CD4-positive, alpha-beta T cell treated with Interferon alpha-2 for 1 hour (primary cell): ENCODE data around the gene LYRM1.
"Not testable (repeated sequence)": the region's sequence is repeated elsewhere in the genome, so short reads cannot be mapped to it uniquely, and the experiment has no call there.

Source experiments
- DNase-seq, 2 donors: peaks; one replicate each; pipeline ENCODE4 v3.0.0-alpha.2; 2020 to 2022

Gene LYRM1

GRCh38 chr16:20940871-20941635 is 40.5 kb downstream of the LYRM1 start:
- no peak for DNase-seq

- DNase-seq, result no peak
Measured at GRCh38 chr16:20941636-20941926, 41.0 kb downstream of the LYRM1 start.

GRCh38 chr16:20942256-20942655 is 41.7 kb downstream of the LYRM1 start:
- no peak for DNase-seq

GRCh38 chr16:20944861-20945574 is 44.4 kb downstream of the LYRM1 start:
- peak; percentile 53 to 59 for DNase-seq

GRCh38 chr16:20945575-20945875 is 45.0 kb downstream of the LYRM1 start:
- not testable (repeated sequence) for DNase-seq

- DNase-seq, result no peak
Measured at GRCh38 chr16:20946015-20946629, 45.6 kb downstream of the LYRM1 start.

- no peak for DNase-seq
Measured at GRCh38 chr16:20948444-20948843, 47.9 kb downstream of the LYRM1 start.

- DNase-seq, result no peak
Measured at GRCh38 chr16:20949660-20950059, 49.1 kb downstream of the LYRM1 start.

- no peak for DNase-seq
Measured at GRCh38 chr16:20950294-20950693, 49.7 kb downstream of the LYRM1 start.

- no peak for DNase-seq
Measured at GRCh38 chr16:20952139-20952920, 51.8 kb downstream of the LYRM1 start.

- DNase-seq, result no peak
Measured at GRCh38 chr16:20954574-20954973, 54.0 kb downstream of the LYRM1 start.

- no peak for DNase-seq
Measured at GRCh38 chr16:20956319-20956718, 55.7 kb downstream of the LYRM1 start.

GRCh38 chr16:20957153-20957552 is 56.6 kb downstream of the LYRM1 start:
- no peak for DNase-seq

- no peak for DNase-seq
Measured at GRCh38 chr16:20960899-20961298, 60.3 kb downstream of the LYRM1 start.

- no peak for DNase-seq
Measured at GRCh38 chr16:20968765-20969164, 68.2 kb downstream of the LYRM1 start.

- no peak for DNase-seq
Measured at GRCh38 chr16:20969386-20969785, 68.8 kb downstream of the LYRM1 start.

- no peak for DNase-seq
Measured at GRCh38 chr16:20971401-20971800, 70.8 kb downstream of the LYRM1 start.

GRCh38 chr16:20973201-20973600 is 72.6 kb downstream of the LYRM1 start:
- not testable (repeated sequence) for DNase-seq
